Astrocyte (in vitro differentiated cells and primary cell): ENCODE results near the gene PTX3. TPM values are rescaled to one million over a fixed set of nuclear protein-coding genes. Genes with fewer than 3 reads are reported as not detected.
A peak's percentile ranks its signal among the peaks of the same experiment; 100 is the strongest.

ENCODE experiments used
- DNase-seq: peaks from one replicate; pipeline ENCODE4 v3.0.0-alpha.2; 2010; ENCODE audit warnings: low read depth
- FAIRE-seq: peaks from 2 replicates; lab custom pipeline; 2011; peaks lifted over from hg19 to GRCh38; lab: Jason Lieb, UNC
- H2AFZ ChIP-seq: 2 replicates; pipeline ENCODE4 v1.6.0; 2012; ENCODE audit warnings: low read depth, low read length, inconsistent platforms
- H3K27ac ChIP-seq: 2 replicates; pipeline ENCODE4 v1.5.1; 2011; ENCODE audit warnings: low read depth, low read length, inconsistent platforms
- H3K27me3 ChIP-seq: 2 replicates; pipeline ENCODE4 v1.6.0; 2011; ENCODE audit warnings: low read length, inconsistent platforms; ENCODE audit not compliant: insufficient read depth
- H3K36me3 ChIP-seq: 2 replicates; pipeline ENCODE4 v1.5.1; 2011; ENCODE audit warnings: low read length, inconsistent platforms; ENCODE audit not compliant: insufficient read depth
- H3K4me1 ChIP-seq: 2 replicates; pipeline ENCODE4 v1.5.1; 2011; ENCODE audit warnings: low read length, inconsistent platforms; ENCODE audit not compliant: insufficient read depth
- H3K4me2 ChIP-seq: 2 replicates; pipeline ENCODE4 v1.6.0; 2012; ENCODE audit warnings: low read length, inconsistent platforms
- H3K4me3 ChIP-seq: 2 replicates; pipeline ENCODE4 v1.5.1; 2011; ENCODE audit warnings: low read depth, mild to moderate bottlenecking, low read length, inconsistent platforms; ENCODE audit not compliant: insufficient read depth
- H3K79me2 ChIP-seq: 2 replicates; pipeline ENCODE4 v1.6.0; 2012; ENCODE audit warnings: mild to moderate bottlenecking, low read length, inconsistent platforms; ENCODE audit not compliant: insufficient read depth
- H3K9ac ChIP-seq: 2 replicates; pipeline ENCODE4 v1.6.0; 2012; ENCODE audit warnings: mild to moderate bottlenecking, low read length, inconsistent platforms
- H3K9me3 ChIP-seq: 2 replicates; pipeline ENCODE4 v1.5.1; 2012; ENCODE audit warnings: low read depth, mild to moderate bottlenecking, low read length, inconsistent platforms; ENCODE audit not compliant: insufficient read depth
- H4K20me1 ChIP-seq: 2 replicates; pipeline ENCODE4 v1.6.0; 2012; ENCODE audit warnings: low read length, inconsistent platforms; ENCODE audit not compliant: insufficient read depth
- H3K27ac Mint-ChIP-seq: one replicate; pipeline ENCODE4 v1.8.0; 2021; ENCODE audit warnings: mild to moderate bottlenecking, mixed read lengths; ENCODE audit not compliant: unreplicated experiment
- H3K27me3 Mint-ChIP-seq: one replicate; pipeline ENCODE4 v1.8.0; 2021; ENCODE audit warnings: low read depth, mixed read lengths; ENCODE audit not compliant: unreplicated experiment
- H3K36me3 Mint-ChIP-seq: one replicate; pipeline ENCODE4 v1.8.0; 2021; ENCODE audit warnings: low read depth, mixed read lengths; ENCODE audit not compliant: unreplicated experiment
- H3K4me1 Mint-ChIP-seq: one replicate; pipeline ENCODE4 v1.8.0; 2021; ENCODE audit warnings: low read depth, mixed read lengths; ENCODE audit not compliant: unreplicated experiment
- H3K4me3 Mint-ChIP-seq: one replicate; pipeline ENCODE4 v1.8.0; 2021; ENCODE audit warnings: mild to moderate bottlenecking, moderate library complexity, mixed read lengths; ENCODE audit not compliant: unreplicated experiment
- H3K9me3 Mint-ChIP-seq: one replicate; pipeline ENCODE4 v1.8.0; 2021; ENCODE audit warnings: mild to moderate bottlenecking, mixed read lengths; ENCODE audit not compliant: unreplicated experiment
- EZH2 ChIP-seq: IDR thresholded peaks from 2 replicates; pipeline ENCODE4 v1.6.1; 2012; ENCODE audit warnings: mild to moderate bottlenecking, low read length, inconsistent platforms; ENCODE audit not compliant: insufficient read depth
- total RNA-seq: library from RNA; stranded (reverse); gene quantifications from 2 replicates; pipeline ENCODE4 v1.2.1, GENCODE V29; 2021
- TF ChIP-seq, protein P1 (sequence below): IDR thresholded peaks from 2 replicates; pipeline ENCODE4 v1.5.1; 2011; ENCODE audit warnings: low read depth, mild to moderate bottlenecking, inconsistent platforms, low read length, moderate library complexity; ENCODE audit not compliant: insufficient read depth

The PTX3 gene
- total RNA-seq, 1 donor from 2014 or later = 4.7 TPM

DNA sequence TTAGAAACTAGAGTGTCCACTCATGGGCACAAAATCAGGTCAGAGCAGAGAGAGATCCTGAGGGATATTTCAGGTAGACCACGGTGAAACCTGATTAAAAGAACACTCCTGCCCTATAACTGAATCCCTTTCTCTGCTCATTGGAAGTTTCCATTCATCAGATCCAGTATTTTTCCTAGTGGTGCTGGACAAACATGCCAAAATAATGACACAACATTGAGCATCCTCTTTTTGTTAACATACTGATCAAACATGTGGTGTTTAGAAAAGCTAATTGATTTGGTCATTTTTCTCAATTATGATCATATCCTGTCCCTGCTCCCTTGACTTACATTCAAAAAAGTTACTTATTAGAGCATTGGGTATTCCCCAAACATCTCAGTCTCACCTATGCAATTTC is 27.2 kb downstream of the PTX3 start:
- DNase-seq (no peak), FAIRE-seq (peak; percentile 74)
- H3K4me3 Mint-ChIP-seq = no peak overlapping the region
- H3K27ac Mint-ChIP-seq = no peak overlapping the region
- no peaks in the 10 kb centered on the region for H3K27me3 ChIP-seq
- no peak overlapping the region for H3K27ac ChIP-seq
- no peak overlapping the region for H2AFZ ChIP-seq
- H4K20me1 ChIP-seq = no peaks in the 10 kb centered on the region
- no peaks in the 10 kb centered on the region for H3K9me3 Mint-ChIP-seq
- H3K4me1 Mint-ChIP-seq = peaks cover 4% of the 10 kb centered on the region
- no peaks in the 10 kb centered on the region for H3K36me3 Mint-ChIP-seq
- no peak overlapping the region for H3K4me3 ChIP-seq
- H3K4me1 ChIP-seq = peaks cover 30% of the 10 kb centered on the region
- H3K9me3 ChIP-seq = no peaks in the 10 kb centered on the region
- H3K27me3 Mint-ChIP-seq = no peaks in the 10 kb centered on the region
- H3K4me2 ChIP-seq = peak overlapping the region; percentile 33
- H3K36me3 ChIP-seq = peaks cover 4% of the 10 kb centered on the region
- no peaks in the 10 kb centered on the region for H3K79me2 ChIP-seq
- no peak for TF ChIP-seq EZH2
- TF ChIP-seq, protein P1, sequence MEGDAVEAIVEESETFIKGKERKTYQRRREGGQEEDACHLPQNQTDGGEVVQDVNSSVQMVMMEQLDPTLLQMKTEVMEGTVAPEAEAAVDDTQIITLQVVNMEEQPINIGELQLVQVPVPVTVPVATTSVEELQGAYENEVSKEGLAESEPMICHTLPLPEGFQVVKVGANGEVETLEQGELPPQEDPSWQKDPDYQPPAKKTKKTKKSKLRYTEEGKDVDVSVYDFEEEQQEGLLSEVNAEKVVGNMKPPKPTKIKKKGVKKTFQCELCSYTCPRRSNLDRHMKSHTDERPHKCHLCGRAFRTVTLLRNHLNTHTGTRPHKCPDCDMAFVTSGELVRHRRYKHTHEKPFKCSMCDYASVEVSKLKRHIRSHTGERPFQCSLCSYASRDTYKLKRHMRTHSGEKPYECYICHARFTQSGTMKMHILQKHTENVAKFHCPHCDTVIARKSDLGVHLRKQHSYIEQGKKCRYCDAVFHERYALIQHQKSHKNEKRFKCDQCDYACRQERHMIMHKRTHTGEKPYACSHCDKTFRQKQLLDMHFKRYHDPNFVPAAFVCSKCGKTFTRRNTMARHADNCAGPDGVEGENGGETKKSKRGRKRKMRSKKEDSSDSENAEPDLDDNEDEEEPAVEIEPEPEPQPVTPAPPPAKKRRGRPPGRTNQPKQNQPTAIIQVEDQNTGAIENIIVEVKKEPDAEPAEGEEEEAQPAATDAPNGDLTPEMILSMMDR = no peak
- no peak overlapping the region for H3K9ac ChIP-seq

DNA sequence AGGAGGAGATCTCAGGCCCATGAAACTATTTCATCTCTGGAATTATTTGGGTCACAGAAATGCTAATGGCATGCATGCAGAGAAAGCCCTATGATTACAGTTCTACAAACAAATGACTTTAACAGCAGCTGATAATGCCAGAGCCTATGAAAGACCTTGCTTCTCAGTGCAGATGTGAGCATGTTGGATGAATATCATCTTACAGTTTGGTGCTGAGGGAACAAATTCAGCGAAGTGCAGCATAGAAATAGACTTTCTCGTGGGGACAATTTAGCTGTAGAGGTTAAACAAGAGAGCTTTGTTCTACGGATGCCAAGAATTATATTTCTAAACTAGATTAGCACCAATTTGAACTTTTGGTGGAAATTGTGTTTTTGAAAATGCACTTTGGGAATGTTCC is 27.7 kb downstream of the PTX3 start:
- peak; percentile 47 for DNase-seq

DNA sequence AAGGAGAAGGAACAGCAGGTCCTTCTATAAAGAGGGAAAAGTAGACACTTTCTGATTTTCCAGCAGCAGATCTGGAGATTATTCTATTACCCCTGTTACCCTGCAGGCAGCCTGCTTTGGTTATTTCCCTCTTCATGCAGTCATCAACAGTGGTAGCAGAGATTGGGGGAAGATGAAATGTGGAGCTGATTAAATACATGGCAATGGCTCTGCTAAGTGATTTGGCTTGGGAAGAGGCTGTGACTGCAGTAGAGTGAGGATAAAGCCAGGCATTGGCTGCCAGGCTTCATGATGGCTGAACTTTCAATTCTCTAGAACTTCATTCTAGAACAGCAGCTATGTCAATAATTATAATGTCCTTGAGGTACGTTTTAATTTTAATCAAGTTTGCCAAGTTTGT is 29.1 kb downstream of the PTX3 start:
- no peaks in the 10 kb centered on the region for H3K27me3 ChIP-seq
- no peak overlapping the region for H3K27ac ChIP-seq
- H3K4me2 ChIP-seq = no peak overlapping the region
- H2AFZ ChIP-seq = no peak overlapping the region
- peaks cover 9% of the 10 kb centered on the region for H3K36me3 ChIP-seq
- H3K9me3 Mint-ChIP-seq = no peaks in the 10 kb centered on the region
- no peaks in the 10 kb centered on the region for H4K20me1 ChIP-seq
- H3K27ac Mint-ChIP-seq = no peak overlapping the region
- no peak for DNase-seq
- TF ChIP-seq, protein P1 = no peak
- no peak for TF ChIP-seq EZH2
- H3K9me3 ChIP-seq = no peaks in the 10 kb centered on the region
- H3K4me3 ChIP-seq = no peak overlapping the region
- H3K4me1 ChIP-seq = peaks cover 19% of the 10 kb centered on the region
- H3K27me3 Mint-ChIP-seq = no peaks in the 10 kb centered on the region
- no peaks in the 10 kb centered on the region for H3K79me2 ChIP-seq
- H3K4me1 Mint-ChIP-seq = peaks cover 4% of the 10 kb centered on the region
- no peaks in the 10 kb centered on the region for H3K36me3 Mint-ChIP-seq
- FAIRE-seq = no peak
- no peak overlapping the region for H3K4me3 Mint-ChIP-seq
- H3K9ac ChIP-seq = no peak overlapping the region

More for the DNA sequence above, 27.7 kb downstream of the PTX3 start:
- H4K20me1 ChIP-seq = no peaks in the 10 kb centered on the region
- H3K27me3 Mint-ChIP-seq = no peaks in the 10 kb centered on the region
- peaks cover 4% of the 10 kb centered on the region for H3K4me1 Mint-ChIP-seq
- no peaks in the 10 kb centered on the region for H3K36me3 Mint-ChIP-seq
- no peaks in the 10 kb centered on the region for H3K9me3 Mint-ChIP-seq
- H3K9me3 ChIP-seq = no peaks in the 10 kb centered on the region
- peak overlapping the region; percentile 33 for H3K4me2 ChIP-seq
- no peak overlapping the region for H3K4me3 ChIP-seq
- H3K27ac ChIP-seq = no peak overlapping the region
- H3K79me2 ChIP-seq = no peaks in the 10 kb centered on the region
- TF ChIP-seq, protein P1 = no peak
- no peak for TF ChIP-seq EZH2
- no peak overlapping the region for H3K9ac ChIP-seq
- peaks cover 9% of the 10 kb centered on the region for H3K36me3 ChIP-seq
- peaks cover 30% of the 10 kb centered on the region for H3K4me1 ChIP-seq
- H3K27ac Mint-ChIP-seq = no peak overlapping the region
- no peak overlapping the region for H2AFZ ChIP-seq
- FAIRE-seq = no peak
- H3K27me3 ChIP-seq = no peaks in the 10 kb centered on the region
- H3K4me3 Mint-ChIP-seq = no peak overlapping the region
